ENCODE measurements around the gene FRYL.

DNA sequence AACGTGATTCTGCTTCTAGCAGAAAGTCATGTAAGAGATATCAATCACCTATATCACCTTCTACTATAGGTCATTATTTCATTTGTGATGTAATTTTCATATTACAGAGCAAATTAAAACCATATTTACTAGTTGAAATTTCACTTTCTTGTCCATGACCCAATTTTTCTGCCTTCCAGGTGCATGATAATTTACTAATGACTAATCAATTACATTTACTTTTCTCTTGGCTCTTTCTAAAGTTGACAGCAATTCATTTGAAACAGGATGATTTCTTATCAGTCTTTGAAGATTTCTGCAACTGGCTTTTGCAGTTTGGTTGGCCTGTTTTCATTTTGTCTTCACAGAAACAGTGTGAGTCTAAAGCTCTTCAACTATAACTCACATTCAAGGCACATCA is 208.6 kb downstream of the FRYL start:
- TF ChIP-seq, protein P1, sequence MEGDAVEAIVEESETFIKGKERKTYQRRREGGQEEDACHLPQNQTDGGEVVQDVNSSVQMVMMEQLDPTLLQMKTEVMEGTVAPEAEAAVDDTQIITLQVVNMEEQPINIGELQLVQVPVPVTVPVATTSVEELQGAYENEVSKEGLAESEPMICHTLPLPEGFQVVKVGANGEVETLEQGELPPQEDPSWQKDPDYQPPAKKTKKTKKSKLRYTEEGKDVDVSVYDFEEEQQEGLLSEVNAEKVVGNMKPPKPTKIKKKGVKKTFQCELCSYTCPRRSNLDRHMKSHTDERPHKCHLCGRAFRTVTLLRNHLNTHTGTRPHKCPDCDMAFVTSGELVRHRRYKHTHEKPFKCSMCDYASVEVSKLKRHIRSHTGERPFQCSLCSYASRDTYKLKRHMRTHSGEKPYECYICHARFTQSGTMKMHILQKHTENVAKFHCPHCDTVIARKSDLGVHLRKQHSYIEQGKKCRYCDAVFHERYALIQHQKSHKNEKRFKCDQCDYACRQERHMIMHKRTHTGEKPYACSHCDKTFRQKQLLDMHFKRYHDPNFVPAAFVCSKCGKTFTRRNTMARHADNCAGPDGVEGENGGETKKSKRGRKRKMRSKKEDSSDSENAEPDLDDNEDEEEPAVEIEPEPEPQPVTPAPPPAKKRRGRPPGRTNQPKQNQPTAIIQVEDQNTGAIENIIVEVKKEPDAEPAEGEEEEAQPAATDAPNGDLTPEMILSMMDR (IDR thresholded peaks at IDR 0.05; ENCODE audit: poor library complexity), result no peak
- no peak for TF ChIP-seq EZH2phosphoT487 (IDR thresholded peaks at IDR 0.05; ENCODE audit: low read depth, severe bottlenecking, unreplicated experiment)
- no peak for TF ChIP-seq EZH2 (IDR thresholded peaks at IDR 0.05; ENCODE audit: borderline replicate concordance)

Data from hepatocyte (in vitro differentiated cells).